GM12878 (cell line): Measurements from ENCODE around the gene AUNIP.

Experiments
- SRF ChIP-seq, 2 experiments: IDR thresholded peaks; 2 replicates each; pipeline ENCODE4 v1.6.1; 2011; ENCODE audit warnings: low read depth in 2 of 2, low read length in 2 of 2, mild to moderate bottlenecking in 1 of 2, moderate library complexity in 1 of 2
- ZNF274 ChIP-seq: IDR thresholded peaks from one replicate; pipeline ENCODE4 v1.8.0; 2011; ENCODE audit not compliant: insufficient read length, insufficient read depth
- TF ChIP-seq, protein P1 (sequence below), 3 experiments: IDR thresholded peaks in 2 of 3; conservative IDR thresholded peaks in 1 of 3; 2 replicates each; pipeline ENCODE4 v1.5.1; 2011; ENCODE audit warnings: low read depth in 3 of 3, low read length in 3 of 3, mild to moderate bottlenecking in 3 of 3, control low read depth in 2 of 3, moderate library complexity in 2 of 3, inconsistent platforms in 1 of 3, mixed read lengths in 1 of 3; ENCODE audit not compliant: control insufficient read depth in 2 of 3, insufficient read depth in 1 of 3; ENCODE audit errors: extremely low read depth in 1 of 3
- TF ChIP-seq, protein P2 (sequence below): IDR thresholded peaks from 2 replicates; pipeline ENCODE4 v1.6.1; 2012; ENCODE audit warnings: mild to moderate bottlenecking, low read depth, low read length

DNA sequence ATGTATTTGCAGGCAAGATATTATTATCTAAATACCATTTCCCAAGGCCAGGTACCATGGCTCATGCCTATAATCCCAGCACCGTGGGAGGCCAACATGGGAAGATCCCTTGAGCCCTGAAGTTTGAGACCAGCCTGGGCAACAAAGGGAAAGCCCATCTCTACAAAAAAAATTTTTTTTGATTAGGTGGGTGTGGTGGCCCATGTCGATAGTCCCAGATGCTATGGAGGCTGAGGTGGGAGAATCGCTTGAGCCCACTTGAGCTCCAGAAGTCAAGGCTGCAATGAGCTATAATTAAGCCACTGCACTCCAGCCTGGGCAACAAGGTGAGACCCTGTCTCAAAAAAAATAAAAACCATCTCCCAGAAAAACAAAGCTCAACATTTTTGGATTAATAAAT lies 44.7 kb upstream of the AUNIP start:
- TF ChIP-seq ZNF274 (no peak), SRF (IDR thresholded peaks at IDR 0.05; ENCODE audit: low read depth in 2 of 2, low read length in 2 of 2) (no peak)
- TF ChIP-seq, protein P1, sequence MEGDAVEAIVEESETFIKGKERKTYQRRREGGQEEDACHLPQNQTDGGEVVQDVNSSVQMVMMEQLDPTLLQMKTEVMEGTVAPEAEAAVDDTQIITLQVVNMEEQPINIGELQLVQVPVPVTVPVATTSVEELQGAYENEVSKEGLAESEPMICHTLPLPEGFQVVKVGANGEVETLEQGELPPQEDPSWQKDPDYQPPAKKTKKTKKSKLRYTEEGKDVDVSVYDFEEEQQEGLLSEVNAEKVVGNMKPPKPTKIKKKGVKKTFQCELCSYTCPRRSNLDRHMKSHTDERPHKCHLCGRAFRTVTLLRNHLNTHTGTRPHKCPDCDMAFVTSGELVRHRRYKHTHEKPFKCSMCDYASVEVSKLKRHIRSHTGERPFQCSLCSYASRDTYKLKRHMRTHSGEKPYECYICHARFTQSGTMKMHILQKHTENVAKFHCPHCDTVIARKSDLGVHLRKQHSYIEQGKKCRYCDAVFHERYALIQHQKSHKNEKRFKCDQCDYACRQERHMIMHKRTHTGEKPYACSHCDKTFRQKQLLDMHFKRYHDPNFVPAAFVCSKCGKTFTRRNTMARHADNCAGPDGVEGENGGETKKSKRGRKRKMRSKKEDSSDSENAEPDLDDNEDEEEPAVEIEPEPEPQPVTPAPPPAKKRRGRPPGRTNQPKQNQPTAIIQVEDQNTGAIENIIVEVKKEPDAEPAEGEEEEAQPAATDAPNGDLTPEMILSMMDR (IDR thresholded peaks at IDR 0.05 in 2 of 3, conservative IDR thresholded peaks at IDR 0.05 in 1 of 3; ENCODE audit: control insufficient read depth in 2 of 3, extremely low read depth in 1 of 3, insufficient read depth in 1 of 3, low read depth in 3 of 3, low read length in 3 of 3): no peak
- TF ChIP-seq, protein P2, sequence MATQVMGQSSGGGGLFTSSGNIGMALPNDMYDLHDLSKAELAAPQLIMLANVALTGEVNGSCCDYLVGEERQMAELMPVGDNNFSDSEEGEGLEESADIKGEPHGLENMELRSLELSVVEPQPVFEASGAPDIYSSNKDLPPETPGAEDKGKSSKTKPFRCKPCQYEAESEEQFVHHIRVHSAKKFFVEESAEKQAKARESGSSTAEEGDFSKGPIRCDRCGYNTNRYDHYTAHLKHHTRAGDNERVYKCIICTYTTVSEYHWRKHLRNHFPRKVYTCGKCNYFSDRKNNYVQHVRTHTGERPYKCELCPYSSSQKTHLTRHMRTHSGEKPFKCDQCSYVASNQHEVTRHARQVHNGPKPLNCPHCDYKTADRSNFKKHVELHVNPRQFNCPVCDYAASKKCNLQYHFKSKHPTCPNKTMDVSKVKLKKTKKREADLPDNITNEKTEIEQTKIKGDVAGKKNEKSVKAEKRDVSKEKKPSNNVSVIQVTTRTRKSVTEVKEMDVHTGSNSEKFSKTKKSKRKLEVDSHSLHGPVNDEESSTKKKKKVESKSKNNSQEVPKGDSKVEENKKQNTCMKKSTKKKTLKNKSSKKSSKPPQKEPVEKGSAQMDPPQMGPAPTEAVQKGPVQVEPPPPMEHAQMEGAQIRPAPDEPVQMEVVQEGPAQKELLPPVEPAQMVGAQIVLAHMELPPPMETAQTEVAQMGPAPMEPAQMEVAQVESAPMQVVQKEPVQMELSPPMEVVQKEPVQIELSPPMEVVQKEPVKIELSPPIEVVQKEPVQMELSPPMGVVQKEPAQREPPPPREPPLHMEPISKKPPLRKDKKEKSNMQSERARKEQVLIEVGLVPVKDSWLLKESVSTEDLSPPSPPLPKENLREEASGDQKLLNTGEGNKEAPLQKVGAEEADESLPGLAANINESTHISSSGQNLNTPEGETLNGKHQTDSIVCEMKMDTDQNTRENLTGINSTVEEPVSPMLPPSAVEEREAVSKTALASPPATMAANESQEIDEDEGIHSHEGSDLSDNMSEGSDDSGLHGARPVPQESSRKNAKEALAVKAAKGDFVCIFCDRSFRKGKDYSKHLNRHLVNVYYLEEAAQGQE: no peak
